ENCODE data around the gene TMEM234. TPM values are rescaled to one million over a fixed set of nuclear protein-coding genes. Genes with fewer than 3 reads are reported as not detected.

TMEM234 gene
- total and polyA plus RNA-seq, 2 experiments from 2014 or later, result 24.1 to 38.0 TPM

- H3K4me3 ChIP-seq, result no peak overlapping the region
- no peak for TF ChIP-seq CTCF (IDR thresholded peaks at IDR 0.05; ENCODE audit: low read depth, low read length)
- no peaks in the 10 kb centered on the region for H3K4me1 ChIP-seq (ENCODE audit: low read depth)
- peaks cover 37% of the 10 kb centered on the region for H3K36me3 ChIP-seq
- no peaks in the 10 kb centered on the region for H3K27me3 ChIP-seq
- H3K9me3 ChIP-seq (ENCODE audit: low read depth), result no peaks in the 10 kb centered on the region
- DNase-seq (ENCODE audit: low read depth in 1 of 2, low spot score in 1 of 2), result no peak
- H3K27ac ChIP-seq, result peak overlapping the region; percentile 34
These were observed 9.8 kb upstream of the TMEM234 start for GRCh38 chr1:32231843-32232432.

GRCh38 chr1:32228771-32229170 lies 6.6 kb upstream of the TMEM234 start:
- Histone ChIP-seq H3K4me3 (no peak overlapping the region), H3K4me1 (ENCODE audit: low read depth) (no peaks in the 10 kb centered on the region), H3K9me3 (ENCODE audit: low read depth) (no peaks in the 10 kb centered on the region), H3K36me3 (peaks cover 51% of the 10 kb centered on the region), H3K27me3 (no peaks in the 10 kb centered on the region), H3K27ac (no peak overlapping the region)
- no peak for DNase-seq (ENCODE audit: low read depth in 1 of 2, low spot score in 1 of 2)
- TF ChIP-seq CTCF (IDR thresholded peaks at IDR 0.05; ENCODE audit: low read depth, low read length), result no peak

- Histone ChIP-seq H3K4me3 (no peak overlapping the region), H3K9me3 (ENCODE audit: low read depth) (no peaks in the 10 kb centered on the region), H3K27ac (no peak overlapping the region), H3K36me3 (peaks cover 20% of the 10 kb centered on the region), H3K27me3 (no peaks in the 10 kb centered on the region), H3K4me1 (ENCODE audit: low read depth) (peaks cover 10% of the 10 kb centered on the region)
- no peak for TF ChIP-seq CTCF (IDR thresholded peaks at IDR 0.05; ENCODE audit: low read depth, low read length)
- DNase-seq (ENCODE audit: low read depth in 1 of 2, low spot score in 1 of 2), result no peak
These were observed 2.1 kb upstream of the TMEM234 start for GRCh38 chr1:32224285-32224684.

- no peak overlapping the region for H3K27ac ChIP-seq
- H3K9me3 ChIP-seq (ENCODE audit: low read depth), result no peaks in the 10 kb centered on the region
- DNase-seq (ENCODE audit: low read depth in 1 of 2, low spot score in 1 of 2), result no peak
- peaks cover 10% of the 10 kb centered on the region for H3K4me1 ChIP-seq (ENCODE audit: low read depth)
- H3K4me3 ChIP-seq, result no peak overlapping the region
- no peak for TF ChIP-seq CTCF (IDR thresholded peaks at IDR 0.05; ENCODE audit: low read depth, low read length)
- peaks cover 15% of the 10 kb centered on the region for H3K36me3 ChIP-seq
- no peaks in the 10 kb centered on the region for H3K27me3 ChIP-seq
These were observed 1.5 kb upstream of the TMEM234 start for GRCh38 chr1:32223683-32224082.

- no peak for TF ChIP-seq CTCF (IDR thresholded peaks at IDR 0.05; ENCODE audit: low read depth, low read length)
- Histone ChIP-seq H3K27ac (peak overlapping the region; percentile 84), H3K27me3 (no peaks in the 10 kb centered on the region), H3K4me3 (peak overlapping the region; percentile 93), H3K36me3 (peaks cover 16% of the 10 kb centered on the region), H3K9me3 (ENCODE audit: low read depth) (no peaks in the 10 kb centered on the region), H3K4me1 (ENCODE audit: low read depth) (peaks cover 10% of the 10 kb centered on the region)
- DNase-seq (ENCODE audit: low read depth in 1 of 2, low spot score in 1 of 2), result no peak
These were observed 573 bp downstream of the TMEM234 start for GRCh38 chr1:32221581-32221979.

All from cardiac muscle cell (in vitro differentiated cells and primary cell).